Activated gamma-delta T cell (primary cell): ENCODE data around the gene SP140L.
A peak's percentile ranks its signal among the peaks of the same experiment; 100 is the strongest.
"Not testable (repeated sequence)": the region's sequence is repeated elsewhere in the genome, so short reads cannot be mapped to it uniquely, and the experiment has no call there.

Source experiments
- DNase-seq: peaks from one replicate; lab custom pipeline; 2025; lab: John Stamatoyannopoulos, UW

The SP140L gene

DNA sequence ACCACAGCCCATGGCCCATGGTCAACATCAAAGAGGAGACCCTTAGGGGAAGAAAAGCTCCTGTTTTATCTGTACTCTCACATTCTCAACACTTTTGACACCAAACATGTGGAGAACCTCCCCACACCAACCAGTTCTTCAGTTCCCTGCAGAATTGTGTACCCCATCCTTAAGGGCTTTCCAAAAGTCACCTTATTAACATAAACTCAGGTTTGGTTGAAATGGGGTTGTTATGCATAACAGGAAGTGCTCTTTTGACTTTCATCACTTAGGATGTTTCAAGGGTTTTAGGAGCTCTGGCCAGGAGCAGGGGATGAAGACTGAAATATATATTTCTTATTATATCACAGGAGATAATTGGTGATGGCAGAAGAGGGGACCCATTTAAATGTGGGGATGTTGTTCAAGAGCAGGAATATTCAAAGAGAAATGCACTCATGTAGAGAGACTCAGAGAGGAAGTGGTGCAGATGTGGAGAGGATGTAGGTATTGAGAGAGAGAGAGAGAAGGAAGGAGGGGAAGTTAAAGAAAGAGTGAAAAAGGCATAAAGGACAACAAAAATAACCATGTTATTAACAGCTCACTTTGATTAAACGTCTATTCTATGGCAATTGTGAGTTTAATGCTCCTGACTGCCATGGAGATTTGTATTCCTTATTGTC lies 35.2 kb downstream of the SP140L start:
- no peak for DNase-seq

DNA sequence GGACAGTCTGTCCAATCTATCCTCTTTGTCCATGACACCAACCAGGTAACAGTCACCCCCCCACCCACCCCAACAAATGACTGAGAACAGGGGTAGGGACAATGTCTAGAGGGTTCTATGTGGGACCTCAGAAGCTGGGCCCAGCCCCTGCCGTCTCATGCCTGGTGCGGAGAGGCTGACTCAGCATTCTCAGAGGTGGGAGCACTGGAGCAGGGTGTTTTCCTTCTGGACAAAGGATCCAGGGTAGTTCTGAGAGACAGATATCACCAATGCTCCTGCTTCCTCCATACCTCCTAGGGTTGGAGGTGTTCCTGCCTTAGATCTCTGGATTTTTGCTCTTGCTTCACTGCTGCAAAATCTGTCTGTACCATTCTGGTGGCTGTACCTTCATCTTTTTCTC lies 55.1 kb downstream of the SP140L start:
- DNase-seq: no peak

DNA sequence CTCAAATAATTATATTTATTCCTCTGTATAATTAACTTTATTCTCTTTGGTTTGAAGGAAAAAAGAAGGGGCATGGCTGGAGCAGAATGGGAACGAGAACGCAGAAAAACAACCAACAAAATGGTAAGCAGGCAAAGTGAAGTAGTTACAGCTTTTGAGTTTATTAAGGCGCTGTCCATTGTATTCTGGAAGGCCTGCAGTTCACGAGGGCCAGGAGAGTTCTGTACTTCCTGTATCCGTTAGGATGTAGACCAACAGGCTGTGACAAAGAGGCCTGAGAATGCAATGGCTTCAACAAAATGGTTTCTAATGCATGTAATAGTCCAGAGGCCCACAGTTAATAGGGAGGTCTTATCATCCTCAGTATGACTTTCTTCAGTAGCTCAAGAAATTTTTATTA lies 56.5 kb downstream of the SP140L start:
- no peak for DNase-seq

DNA sequence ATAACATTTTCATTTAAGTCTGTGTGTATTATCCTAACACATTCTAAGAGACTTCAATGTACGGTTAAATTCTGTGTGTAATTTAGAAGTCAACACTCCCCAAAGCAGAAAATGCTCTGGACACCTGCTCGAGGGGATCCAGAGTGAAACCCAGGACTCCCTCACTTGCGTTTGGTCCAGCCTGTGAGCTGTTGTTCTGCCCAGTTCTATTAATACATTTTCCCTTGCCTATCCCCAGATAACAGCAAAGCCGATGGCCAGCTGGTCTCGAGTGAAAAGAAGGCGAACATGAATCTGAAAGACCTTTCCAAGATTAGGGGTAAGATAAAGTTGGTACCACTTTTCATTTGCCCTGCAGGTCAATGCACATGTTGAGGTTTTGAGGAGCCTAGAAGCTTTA lies 58.0 kb downstream of the SP140L start:
- no peak for DNase-seq

DNA sequence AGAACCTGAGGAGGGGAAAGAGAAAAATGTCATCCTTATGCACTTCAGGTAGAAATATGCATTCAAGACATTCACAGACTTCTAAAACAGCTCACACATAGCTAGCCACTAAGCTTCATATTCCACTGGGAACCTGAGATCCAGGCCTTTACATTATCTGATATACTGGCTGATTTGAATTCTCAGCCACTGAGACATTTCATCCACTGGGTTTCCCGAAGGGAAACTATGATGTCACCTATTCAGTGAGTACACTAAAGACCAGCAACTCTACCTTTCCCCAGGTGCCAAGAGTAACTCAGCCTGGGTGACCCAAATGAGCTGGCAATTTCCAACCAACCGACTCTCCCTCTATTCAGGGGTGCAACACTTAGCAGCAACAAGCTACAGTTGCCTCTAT lies 67.3 kb downstream of the SP140L start:
- DNase-seq: no peak

DNA sequence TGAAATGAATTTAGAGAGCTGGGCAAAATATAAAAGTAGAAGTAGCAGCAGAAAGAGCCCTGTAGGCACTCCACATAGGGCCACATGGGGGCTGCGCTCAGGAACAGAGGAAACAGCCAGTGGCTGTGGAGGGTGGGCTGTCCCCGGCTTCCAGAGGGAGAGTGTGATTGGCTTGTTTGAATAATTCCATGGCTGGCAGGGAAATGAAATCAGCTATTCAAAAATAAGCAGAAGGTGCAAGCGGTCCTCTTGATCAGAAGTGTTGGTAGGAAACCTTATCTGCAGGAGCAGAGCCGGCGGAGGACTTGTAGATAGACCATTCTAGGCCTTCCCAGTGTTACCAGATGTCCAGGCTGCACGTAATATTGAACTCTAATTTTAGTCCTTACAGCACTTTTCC lies 71.7 kb downstream of the SP140L start:
- not testable (repeated sequence) for DNase-seq

DNA sequence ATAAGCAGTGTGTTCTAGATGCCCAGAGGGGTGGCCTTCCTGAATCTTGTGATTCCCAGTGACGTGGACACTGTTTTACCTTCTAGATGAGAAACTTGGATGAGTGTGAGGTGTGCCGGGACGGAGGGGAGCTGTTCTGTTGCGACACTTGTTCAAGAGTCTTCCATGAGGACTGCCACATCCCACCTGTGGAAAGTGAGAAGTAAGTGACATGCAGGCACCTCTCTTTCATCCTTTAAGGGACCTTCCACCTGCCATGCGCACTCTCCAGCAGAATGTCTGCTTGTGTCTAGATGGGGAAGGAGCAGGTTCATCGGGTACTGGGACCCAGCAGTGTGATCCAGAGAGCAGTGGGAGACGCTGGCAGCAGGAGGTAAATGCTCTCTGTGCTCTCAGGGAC lies 73.0 kb downstream of the SP140L start:
- DNase-seq: no peak

DNA sequence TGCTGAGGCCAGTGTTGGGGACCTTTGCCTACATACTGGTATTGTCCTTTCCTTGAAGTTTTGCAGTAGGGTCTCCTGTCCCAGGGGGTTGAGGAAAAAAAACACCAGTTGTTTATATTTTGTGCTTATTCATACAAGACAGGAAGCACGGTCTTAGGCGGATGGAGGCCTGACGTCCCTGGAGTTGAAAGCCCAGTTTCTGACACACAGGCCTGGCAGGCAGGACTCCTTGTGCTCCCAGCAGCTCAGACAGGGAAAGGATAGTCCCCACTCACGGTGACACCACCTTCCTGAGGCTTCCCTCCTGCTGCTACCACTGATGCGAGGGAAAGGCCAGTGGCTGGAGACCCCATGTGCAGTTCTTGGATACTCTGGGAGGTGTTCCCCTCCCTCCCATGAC lies 73.5 kb downstream of the SP140L start:
- DNase-seq: no peak

DNA sequence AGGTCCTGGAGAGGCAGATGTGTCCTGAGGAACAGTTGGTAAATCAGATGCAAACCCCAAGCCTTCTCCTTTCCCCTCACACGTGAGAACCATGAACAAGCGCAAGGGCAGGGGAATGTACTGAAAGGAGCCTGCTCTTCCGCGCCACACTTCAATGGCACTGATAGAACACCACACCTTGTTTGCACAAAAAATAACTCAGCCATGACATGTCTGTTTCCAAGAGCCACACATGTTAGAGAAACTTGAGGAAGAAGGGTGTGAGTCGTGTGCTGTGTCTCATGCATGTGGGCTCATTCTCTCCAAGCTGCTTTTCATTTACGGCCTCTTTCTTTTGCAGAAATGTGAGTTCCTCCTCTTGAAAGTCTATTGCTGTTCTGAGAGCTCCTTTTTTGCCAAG lies 74.0 kb downstream of the SP140L start:
- DNase-seq: not testable (repeated sequence)

DNA sequence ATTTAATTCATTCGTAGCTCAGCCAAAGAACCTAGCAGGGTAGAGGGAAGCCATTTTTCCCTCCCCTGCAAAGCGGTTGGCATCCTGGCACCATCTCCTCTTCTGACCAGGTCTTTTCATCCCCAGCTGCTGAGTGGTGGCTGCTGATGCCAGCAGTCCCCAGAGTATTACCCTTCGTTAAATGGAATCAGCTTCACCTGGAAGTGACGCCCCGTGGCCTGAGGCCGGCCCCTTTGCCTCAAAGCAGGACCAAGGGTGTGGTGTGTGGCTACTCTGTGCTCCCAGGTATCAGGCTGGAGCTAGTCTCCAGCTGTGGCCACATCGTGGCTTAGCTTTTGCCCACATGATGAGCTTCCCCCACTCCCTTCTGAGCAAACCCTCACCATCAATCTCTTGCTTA lies 76.8 kb downstream of the SP140L start:
- no peak for DNase-seq

DNA sequence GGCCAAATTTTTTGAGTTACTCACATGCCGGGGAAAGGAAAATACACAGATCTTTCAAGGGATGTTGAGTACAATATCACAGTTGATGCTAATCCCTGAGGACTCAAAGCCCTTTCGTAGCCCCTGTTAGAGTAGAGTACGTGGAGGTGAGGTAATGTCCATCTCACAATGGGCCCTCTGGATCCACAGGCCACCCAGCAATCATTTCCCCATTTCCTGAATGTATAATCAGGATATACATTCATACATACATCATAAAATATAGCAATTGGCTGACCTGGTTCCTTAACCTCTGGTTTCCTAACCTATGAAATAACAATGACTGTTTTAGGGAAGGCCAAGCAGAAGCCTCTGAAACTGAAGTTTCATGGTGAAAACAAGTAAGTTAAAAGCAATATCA lies 78.8 kb downstream of the SP140L start:
- no peak for DNase-seq

DNA sequence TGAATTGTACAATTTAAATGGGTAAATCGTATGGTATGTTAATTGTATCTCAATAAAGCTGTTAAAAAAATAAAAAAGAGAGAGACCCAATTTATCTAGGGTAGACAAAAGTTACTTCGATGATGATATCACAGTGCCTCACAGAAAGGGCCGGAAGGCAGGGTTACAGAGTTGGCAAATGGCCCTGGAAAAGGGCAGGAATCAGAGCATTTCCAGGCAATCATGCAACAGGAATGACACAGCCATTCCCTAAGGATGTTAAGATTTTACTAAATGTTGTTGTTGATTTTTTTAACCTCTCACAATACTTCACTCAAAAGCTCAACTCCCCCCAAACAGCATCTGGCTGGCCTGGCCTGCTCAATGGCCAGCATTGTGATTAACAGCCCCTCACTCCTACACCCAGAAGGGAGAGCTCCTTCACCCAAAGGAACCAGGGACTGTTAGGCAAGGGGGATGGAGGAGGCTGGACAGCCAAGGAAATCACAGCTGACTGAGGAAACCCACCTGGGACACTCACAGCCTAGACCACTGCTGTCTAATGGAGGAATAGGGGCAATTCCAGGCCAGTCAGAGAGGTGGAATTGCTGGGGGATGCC lies 81.3 kb downstream of the SP140L start:
- DNase-seq: no peak

DNA sequence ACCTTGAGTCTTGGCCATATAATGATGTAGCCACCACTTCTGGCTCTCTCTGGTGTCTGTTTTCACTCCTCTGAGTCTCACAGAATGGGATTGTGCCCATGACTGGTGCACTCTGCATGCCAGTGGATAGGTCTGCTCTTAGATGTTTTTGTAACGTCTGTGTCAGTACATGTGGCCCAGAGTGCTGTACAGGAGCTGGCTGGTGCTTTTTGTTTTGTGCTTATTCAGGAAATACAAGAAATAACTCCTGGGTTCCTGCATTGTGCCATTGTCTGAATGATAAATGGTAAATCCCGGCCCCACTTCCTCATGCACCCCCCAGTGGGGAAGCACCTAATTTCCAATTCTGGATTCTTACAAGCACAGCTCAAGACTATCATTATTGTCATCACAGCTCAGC lies 82.3 kb downstream of the SP140L start:
- DNase-seq: not testable (repeated sequence)

DNA sequence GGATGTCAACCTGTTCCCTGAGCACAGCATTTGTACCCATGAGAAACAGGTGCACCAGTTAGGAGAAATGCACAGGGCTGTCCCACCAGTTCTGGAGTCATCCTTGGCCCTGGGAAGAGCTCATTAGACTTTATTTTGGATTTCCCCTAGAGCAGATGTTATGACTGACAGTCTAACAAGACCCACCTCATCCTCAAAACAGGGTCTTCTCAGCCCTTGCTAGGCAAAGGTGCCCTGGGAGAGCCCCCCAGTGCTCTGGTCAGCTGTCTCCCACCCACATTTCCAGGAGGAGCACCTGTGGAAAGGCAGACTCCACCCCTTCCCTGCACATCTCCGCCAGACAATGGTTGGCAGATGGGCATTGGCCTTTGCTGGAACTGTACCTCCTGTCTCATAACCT lies 83.3 kb downstream of the SP140L start:
- no peak for DNase-seq

DNA sequence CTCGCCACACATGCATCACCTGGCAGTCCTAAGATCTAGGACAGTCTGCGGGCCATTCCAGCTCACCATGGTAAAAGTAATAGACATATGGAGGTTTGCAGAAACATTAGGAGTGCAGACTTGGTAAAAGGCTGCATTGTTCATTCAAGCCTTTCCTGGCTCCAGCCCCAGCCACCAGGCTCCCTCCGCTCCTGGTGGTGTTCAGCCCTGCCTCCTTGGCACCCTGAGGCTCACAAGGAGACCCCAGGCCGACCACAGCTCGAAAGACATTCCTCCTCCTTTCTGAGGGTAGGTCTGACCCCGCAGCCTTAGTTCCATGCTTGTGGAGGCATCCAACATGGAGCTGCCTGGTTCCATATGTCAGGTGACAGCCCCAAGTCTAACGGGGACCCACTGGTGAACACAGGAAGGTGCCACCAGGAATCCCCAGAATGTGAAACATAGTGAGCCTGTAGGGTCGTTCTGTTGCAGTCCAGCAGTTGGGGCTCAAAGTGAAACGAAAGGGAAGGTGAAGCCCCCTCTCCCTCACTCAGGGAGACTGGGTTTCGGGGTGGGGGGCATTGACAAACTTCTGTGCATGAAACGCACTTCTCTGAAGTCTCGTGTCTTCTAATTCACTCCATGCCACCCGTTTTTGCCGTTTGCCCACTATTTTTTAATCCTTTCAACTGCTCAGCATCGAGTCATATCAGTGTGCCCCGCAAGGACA lies 84.0 kb downstream of the SP140L start:
- DNase-seq: no peak

DNA sequence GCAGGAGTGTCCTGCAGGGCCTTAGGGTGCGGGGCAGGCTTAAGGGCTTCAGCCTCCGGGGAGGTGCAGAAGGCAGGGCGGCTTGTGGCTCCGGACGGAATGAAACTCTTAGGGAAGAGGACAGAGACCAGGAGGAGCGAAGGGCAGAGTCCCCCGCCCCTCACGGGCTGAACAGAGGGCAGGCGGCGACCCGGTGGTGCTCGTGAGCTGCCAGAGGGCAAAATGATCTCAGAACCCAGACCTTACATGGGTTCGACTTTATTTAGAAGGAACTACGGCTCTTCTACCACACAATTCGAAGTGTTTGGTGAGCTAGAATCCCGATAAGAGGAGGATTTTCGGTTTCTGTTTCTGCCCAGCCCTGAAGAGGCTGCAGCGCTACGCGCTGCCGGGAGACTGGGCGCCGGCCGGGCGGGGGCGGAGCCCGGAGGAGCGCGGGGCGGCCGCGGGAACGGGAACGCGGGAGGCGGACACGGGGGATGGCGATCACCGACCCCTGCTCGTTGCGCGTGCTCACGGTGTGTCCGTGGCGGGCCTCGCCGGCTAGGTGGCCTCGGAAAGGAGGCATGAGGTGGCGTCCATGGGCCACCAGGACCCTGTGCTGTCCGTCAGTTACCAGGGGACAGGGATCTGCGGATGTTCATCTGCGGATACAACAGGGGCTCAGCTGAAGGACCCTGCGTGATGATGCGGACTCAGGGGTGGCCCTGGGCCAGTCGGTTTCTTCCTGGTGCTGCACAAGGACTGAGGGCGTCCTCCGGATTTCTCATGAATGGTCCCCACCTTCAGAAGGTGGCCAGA lies 84.8 kb downstream of the SP140L start:
- peak; percentile 56 for DNase-seq

DNA sequence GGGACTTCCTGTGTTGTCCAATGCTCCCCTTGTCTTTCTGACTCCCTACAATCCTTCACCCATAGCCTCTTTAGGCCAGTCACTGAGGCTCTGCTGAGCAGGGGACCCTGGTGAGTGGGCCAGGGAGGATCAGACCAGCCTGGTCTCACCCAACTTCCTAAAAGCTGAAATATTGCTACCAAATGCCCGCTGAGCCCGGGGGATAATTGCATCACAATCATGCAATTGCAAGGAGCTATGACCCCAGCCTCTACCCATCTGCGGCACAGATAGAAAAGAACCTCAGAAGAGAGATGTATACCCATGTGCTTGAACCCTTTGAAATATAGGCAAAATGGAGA lies 85.3 kb downstream of the SP140L start:
- no peak for DNase-seq

DNA sequence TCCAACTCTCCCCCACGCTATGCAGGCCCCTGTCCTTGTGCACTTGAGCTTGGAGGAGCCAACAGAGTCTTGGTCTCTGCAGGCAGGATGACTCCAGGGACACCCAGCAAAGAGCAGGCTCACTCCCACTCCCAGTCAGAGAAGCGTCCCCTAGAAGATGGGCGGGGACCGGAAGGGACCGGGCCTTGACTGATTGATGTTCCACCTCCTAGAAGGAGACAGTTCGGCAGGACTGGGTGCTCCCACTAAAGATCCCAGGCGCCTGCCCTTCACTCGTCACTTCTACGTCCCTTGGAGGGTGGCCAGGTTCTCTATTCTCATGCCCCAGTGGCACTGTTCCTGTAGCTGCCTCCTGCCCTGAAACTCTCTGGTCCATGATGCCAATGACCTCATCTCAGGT lies 85.9 kb downstream of the SP140L start:
- DNase-seq: no peak

DNA sequence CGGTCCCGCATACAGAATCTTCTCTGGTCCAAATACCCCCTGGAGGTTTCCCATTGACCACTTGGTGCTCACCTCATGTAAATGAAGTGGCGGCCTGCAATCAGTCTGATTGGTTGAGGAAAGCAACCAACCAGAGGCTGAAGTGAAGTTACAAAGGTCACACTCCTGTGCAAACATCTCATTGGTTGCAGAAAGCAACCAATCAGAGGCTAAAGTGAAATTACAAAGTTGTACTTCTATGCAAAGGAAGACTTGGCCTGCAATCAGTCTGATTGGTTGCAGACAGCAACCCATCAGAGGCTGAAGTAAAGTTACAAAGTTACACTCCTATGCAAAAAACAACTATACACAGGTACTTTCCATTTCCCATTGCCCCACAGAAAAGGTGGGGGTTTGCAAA lies 86.5 kb downstream of the SP140L start:
- DNase-seq: no peak

DNA sequence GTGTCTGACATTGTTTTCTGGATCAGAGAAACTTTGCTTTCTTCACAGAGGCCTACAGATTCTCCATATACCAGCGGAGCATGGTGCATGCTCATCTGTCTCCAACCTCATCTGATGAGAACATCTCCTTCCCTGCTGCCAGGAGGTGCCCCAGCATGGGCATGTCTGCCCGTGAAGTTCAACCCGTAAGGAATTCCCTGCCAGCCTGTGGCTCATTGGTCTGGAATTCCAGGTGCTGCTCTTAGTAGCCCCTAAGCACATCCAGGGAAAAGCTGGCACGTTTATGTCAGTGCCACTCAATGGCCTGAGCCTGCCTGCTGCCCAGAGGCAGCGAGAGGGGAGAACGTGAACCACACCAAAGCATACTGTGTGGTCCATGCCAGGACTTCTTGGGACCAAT lies 87.3 kb downstream of the SP140L start:
- DNase-seq: no peak

DNA sequence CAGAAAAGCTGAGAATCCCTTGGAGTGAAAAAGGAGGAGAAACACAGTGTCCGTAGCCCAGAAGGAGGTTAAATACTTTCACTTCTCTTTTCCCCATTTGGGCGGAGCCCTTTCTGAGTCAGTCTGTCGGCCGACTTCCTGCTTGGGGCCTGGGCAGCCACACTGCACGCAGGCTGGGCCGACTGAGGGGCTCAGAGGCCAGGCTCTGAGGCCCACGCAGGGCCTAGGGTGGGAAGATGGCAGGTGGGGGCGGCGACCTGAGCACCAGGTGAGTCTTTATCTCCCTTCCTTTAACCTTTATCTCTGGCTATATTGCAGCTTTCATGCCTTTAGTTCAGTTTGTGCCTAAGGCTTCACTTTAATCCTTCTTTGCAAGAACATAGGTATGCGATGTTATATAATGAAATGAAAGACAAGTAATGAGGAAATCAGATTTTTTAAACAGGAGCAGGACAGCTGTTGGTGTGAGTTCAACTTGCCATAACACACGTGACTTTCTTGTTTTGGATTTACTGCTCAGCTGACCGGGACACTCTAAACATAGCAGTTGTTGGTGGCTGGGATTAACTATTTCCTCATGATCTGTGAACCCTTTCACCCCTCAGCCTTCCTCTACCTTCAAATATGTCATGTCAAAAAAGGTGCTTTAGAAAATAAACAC lies 89.2 kb downstream of the SP140L start, which contains the start of gene SP100:
Gene SP100, plus strand, starts transcription at position 141 of the 661 bp plus-strand sequence. Its CDS starts 96 bp downstream, at position 237.
- peak; percentile 56 for DNase-seq

DNA sequence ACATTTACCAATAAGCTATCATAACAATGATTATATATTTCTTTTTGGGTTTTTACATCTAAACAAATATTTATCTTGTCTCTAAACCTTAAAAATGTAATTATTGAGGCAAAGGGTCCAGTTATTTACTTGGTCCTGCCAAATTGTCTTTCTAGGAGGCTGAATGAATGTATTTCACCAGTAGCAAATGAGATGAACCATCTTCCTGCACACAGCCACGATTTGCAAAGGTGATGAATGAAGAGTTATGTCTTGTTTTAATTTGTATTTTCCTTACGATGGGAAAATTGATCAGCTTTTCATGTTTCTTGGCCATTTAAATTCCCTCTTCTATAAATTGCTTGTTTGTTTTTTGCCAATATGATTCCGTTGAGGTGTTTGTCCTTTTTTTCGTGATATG lies 90.4 kb downstream of the SP140L start:
- DNase-seq: no peak
